HUDEP-2 (cell line): ENCODE measurements around the gene CAMTA1.

ENCODE experiments used
- DNase-seq, 76 experiments: peaks; one replicate each; lab custom pipeline; 2025; ENCODE audit not compliant: unreplicated experiment in 76 of 76; lab: John Stamatoyannopoulos, UW

Gene CAMTA1

DNA sequence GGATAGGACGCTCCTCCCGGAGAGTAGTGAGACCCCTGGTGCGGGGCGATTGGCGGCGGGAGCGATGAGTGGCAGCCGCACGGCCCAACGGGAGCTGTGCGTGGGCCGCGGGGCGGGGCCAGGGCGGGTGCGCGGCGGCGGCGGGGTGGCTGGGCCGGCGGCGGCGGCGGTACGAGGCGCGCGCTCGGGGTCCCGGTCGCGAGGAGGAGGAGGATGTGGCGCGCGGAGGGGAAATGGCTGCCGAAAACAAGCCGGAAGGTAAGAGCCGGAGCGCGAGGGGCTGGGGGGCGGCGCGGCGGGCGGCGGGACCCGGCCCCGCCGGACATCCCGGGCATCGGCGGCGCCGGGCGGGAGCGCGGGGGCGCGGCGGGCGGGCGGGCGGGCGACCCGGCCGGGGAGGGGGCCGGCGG is at the start of gene CAMTA1:
Gene CAMTA1 (plus strand): TSS at position 137 of the 410 bp plus-strand sequence. CDS start 77 bp downstream, at position 214.
- DNase-seq, result peak in 1 of 76 experiments; percentile 47

GRCh38 chr1:6738987-6739676 is 46.1 kb upstream of the CAMTA1 start:
- DNase-seq, result no peak

GRCh38 chr1:6742676-6743188 is 42.5 kb upstream of the CAMTA1 start:
- peak in 7 of 76 experiments; percentile 1 to 7 (median 3) for DNase-seq

- peak in 22 of 76 experiments; percentile 4 to 51 (median 13) for DNase-seq
These were observed 41.8 kb upstream of the CAMTA1 start for GRCh38 chr1:6743189-6744101.

- DNase-seq, result no peak
These were observed 40.2 kb upstream of the CAMTA1 start for GRCh38 chr1:6745073-6745472.

GRCh38 chr1:6747674-6748073 is 37.6 kb upstream of the CAMTA1 start:
- DNase-seq, result no peak

- no peak for DNase-seq
These were observed 34.8 kb upstream of the CAMTA1 start for GRCh38 chr1:6750490-6750889.

DNA sequence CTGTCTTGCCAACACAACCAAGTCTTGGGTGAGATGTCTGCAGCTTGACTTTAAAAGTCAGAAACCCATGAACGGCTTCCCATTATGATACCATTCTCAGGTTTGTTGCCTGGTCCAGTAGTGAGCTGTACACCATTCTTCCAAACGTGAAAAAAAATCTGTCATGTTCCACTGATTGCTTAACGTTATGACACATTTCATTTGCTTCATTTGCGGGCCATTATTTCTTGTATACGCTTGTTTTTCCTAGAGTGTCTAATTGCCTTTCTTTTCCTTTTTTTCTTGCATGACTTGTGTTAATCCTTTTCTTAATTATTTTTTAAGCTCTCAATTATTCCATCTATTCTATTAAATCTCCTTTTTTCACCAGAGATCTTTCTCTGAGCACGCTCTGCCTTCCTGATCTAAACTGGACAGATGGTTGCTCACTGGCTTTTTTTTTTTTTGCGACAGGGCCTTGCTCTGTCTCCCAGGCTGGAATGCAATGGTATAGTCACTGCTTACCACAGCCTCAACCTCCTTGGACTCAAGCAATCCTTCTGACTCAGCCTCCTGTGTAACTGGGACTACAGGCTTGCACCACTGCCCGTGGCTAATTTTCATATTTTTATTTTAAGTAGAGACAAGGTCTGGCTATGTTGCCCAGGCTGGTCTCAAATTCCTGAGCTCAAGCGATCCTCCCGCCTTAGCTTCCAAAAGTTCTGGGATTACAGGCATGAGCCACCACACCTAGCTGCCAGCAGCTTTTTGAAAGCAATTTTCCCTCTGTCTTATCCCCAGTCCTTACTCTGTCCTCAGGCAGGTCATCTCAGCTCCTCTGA is 31.7 kb upstream of the CAMTA1 start:
- no peak for DNase-seq

- no peak for DNase-seq
These were observed 28.8 kb upstream of the CAMTA1 start for GRCh38 chr1:6756457-6756856.

DNA sequence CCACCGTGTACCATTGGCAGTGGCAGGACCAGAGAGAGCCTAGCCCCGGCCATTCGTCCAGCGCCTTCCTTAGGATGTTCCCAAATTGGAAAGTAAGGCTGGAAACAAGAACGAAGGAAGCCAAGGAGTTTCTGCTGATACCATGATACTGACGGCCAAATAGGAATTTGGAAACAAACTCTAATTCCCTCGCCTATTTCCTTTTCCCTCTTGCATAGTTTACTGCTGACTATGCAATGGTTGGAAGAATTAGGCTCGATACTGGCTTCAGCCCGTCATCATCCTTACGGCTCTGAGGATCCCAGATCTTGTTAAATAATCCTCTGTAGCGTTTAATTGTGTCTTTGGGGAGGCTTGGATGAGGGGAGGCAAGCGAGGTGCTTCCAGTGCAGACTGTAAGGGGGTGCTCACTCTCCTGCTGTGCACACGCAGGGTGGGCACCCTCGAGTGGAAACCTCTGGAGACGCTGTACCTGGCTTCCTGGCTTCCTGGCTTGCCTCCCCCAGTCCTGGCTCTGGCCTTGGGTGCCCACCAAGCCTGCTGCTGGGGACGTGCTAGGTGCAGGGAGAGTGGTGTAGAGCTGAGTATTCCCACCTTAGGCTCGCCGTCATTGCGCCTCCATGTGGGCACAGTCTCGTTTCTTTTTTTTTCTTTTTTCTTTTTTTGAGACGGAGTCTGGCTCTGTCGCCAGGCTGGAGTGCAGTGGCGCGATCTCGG is 27.4 kb upstream of the CAMTA1 start:
- DNase-seq, result no peak

GRCh38 chr1:6761196-6761737 is 24.0 kb upstream of the CAMTA1 start:
- DNase-seq, result no peak

- no peak for DNase-seq
These were observed 23.2 kb upstream of the CAMTA1 start for GRCh38 chr1:6762060-6762459.

- DNase-seq, result no peak
These were observed 14.4 kb upstream of the CAMTA1 start for GRCh38 chr1:6770751-6771440.

GRCh38 chr1:6771441-6771769 is 13.8 kb upstream of the CAMTA1 start:
- DNase-seq, result no peak

DNA sequence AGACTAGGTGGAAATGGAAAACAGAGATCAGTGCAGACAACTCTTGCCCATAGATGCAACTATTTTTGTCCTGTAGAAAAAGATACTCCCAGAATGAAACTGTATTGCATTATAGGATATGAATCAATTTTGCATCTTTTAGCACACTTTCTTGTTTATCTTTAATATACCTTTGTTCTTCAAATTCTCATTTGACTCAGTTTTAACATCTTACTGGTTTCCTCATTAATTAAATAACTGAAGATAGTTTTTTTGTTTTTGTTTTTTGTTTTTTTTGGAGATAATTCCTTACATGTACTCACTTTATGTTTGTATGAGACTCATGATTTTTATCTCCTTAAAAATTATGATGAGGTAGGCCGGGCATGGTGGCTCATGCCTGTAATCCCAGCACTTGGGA is 10.9 kb upstream of the CAMTA1 start:
- DNase-seq, result no peak

- no peak for DNase-seq
These were observed 9.8 kb upstream of the CAMTA1 start for GRCh38 chr1:6775261-6776043.

GRCh38 chr1:6776389-6776788 is 8.9 kb upstream of the CAMTA1 start:
- DNase-seq, result no peak

GRCh38 chr1:6776895-6777294 is 8.4 kb upstream of the CAMTA1 start:
- no peak for DNase-seq

- no peak for DNase-seq
These were observed 7.4 kb upstream of the CAMTA1 start for GRCh38 chr1:6777813-6778212.
